Heart left ventricle (tissue), 13 donors: ENCODE results near the gene ETV3.

Experiments used
- CTCF ChIP-seq, 12 donors: fragments of 200-600 bp; sonication (generic) in 4 of 12; IDR thresholded peaks; one replicate each; pipeline versions ENCODE4 v1.5.0 to v1.8.0; 2018 to 2022; ENCODE audit warnings: antibody characterized with exemption in 12 of 12, mild to moderate bottlenecking in 5 of 12
- POLR2A ChIP-seq, 2 donors: fragments of 450-650 bp; IDR thresholded peaks; one replicate each; pipeline ENCODE4 v1.6.1; 2017; ENCODE audit warnings: antibody characterized with exemption in 2 of 2, mild to moderate bottlenecking in 2 of 2, moderate library complexity in 2 of 2
- donor health status: ischemic (EF 13 %, LVEDD 7.1; RV severe dilation, severe dysfunction).
- donor health status: DM: no; HTN: yes; CAD: no.
- donor health status: DM: no; HTN: no; CAD: no.
- donor health status: ischemic (EF 25% LVEDD 6.9; RV normal size, moderate dysfunction).
- donor health status: ischemic (EF 25% LVEDD 5.7; RV mildly dilated, moderate dysfunction).
- donor health status: ischemic (EF 35%, LVEDD 5.7; RV mildly dilated, moderate dysfunction).
- donor health status: nonischemic (EF 11% LVEDD 7.7; RV severe dilation, severe dysfunction).
- donor health status: DM: yes; HTN: yes; CAD: no.
- donor health status: PGD.
- donor health status: ischemic (EF 29% LVEDD 5.4; RV normal size, mild dysfunction).
- donor health status: nonischemic (EF 23%, LVEDD 6.1; RV moderate dilation, normal function).

- TF ChIP-seq CTCF (IDR thresholded peaks at IDR 0.05) (no peak), POLR2A (IDR thresholded peaks at IDR 0.05) (no peak)
Measured at GRCh38 chr1:157153746-157154145, 15.6 kb upstream of the ETV3 start.
